Loucy (cell line): ENCODE measurements around the gene PRELP.

Source experiments
- CTCF ChIP-seq: fragments of 200-600 bp; sonication (generic); conservative IDR thresholded peaks from 2 replicates; pipeline ENCODE4 v1.5.1; 2014; ENCODE audit warnings: mild to moderate bottlenecking, antibody characterized with exemption, low read length
- EZH2phosphoT487 ChIP-seq: fragments of 200-600 bp; IDR thresholded peaks from 2 replicates; pipeline ENCODE4 v1.6.1; 2018; ENCODE audit warnings: antibody characterized with exemption, mild to moderate bottlenecking, moderate library complexity, borderline replicate concordance

- TF ChIP-seq CTCF (no peak), EZH2phosphoT487 (no peak)
These were observed 3.8 kb upstream of the PRELP start for GRCh38 chr1:203471841-203472240.
